Liver (tissue), 9 donors: ENCODE results near the gene KRT17. TPM values are rescaled to one million over a fixed set of nuclear protein-coding genes. Genes with fewer than 3 reads are reported as not detected.
"Not testable (repeated sequence)": the region's sequence is repeated elsewhere in the genome, so short reads cannot be mapped to it uniquely, and the experiment has no call there.

Source experiments
- DNase-seq: peaks from one replicate; pipeline ENCODE4 v3.0.0-alpha.2; 2017; ENCODE audit warnings: low spot score
- H3K27ac ChIP-seq, 2 donors: one replicate each; pipeline ENCODE4 v1.7.0; 2013; ENCODE audit warnings: inconsistent platforms in 2 of 2, low read length in 2 of 2, control low read depth in 1 of 2, low read depth in 1 of 2, mild to moderate bottlenecking in 1 of 2
- H3K27me3 ChIP-seq, 4 donors: one replicate each; pipeline versions ENCODE4 v1.6.1 to v1.7.0; 2013; ENCODE audit warnings: low read length in 3 of 4, inconsistent platforms in 1 of 4, mild to moderate bottlenecking in 1 of 4, moderate library complexity in 1 of 4; ENCODE audit not compliant: control insufficient read depth in 4 of 4, insufficient read depth in 4 of 4
- H3K36me3 ChIP-seq, 4 donors: one replicate each; pipeline versions ENCODE4 v1.6.1 to v1.7.0; 2013; ENCODE audit warnings: low read length in 3 of 4, mild to moderate bottlenecking in 3 of 4, low read depth in 1 of 4, moderate library complexity in 1 of 4; ENCODE audit not compliant: control insufficient read depth in 4 of 4, insufficient read depth in 3 of 4
- H3K4me1 ChIP-seq, 4 donors: one replicate each; pipeline versions ENCODE4 v1.6.1 to v1.7.0; 2013; ENCODE audit warnings: low read length in 3 of 4, mild to moderate bottlenecking in 3 of 4, moderate library complexity in 1 of 4; ENCODE audit not compliant: control insufficient read depth in 4 of 4, insufficient read depth in 4 of 4
- H3K4me3 ChIP-seq, 3 donors: one replicate each; pipeline versions ENCODE4 v1.6.1 to v1.7.0; 2013; ENCODE audit warnings: low read length in 3 of 3, control low read depth in 1 of 3, low read depth in 1 of 3, mild to moderate bottlenecking in 1 of 3
- H3K9ac ChIP-seq, 2 donors: one replicate each; pipeline ENCODE4 v1.7.0; 2013; ENCODE audit warnings: low read length in 2 of 2, mild to moderate bottlenecking in 2 of 2, moderate library complexity in 2 of 2, control low read depth in 1 of 2, low read depth in 1 of 2
- H3K9me3 ChIP-seq, 4 donors: one replicate each; pipeline versions ENCODE4 v1.6.1 to v1.7.0; 2013; ENCODE audit warnings: low read length in 3 of 4; ENCODE audit not compliant: control insufficient read depth in 4 of 4
- ATF3 ChIP-seq: IDR thresholded peaks from 2 replicates; pipeline ENCODE4 v1.6.1; 2016; ENCODE audit warnings: antibody characterized with exemption
- EGR1 ChIP-seq, 2 donors: IDR thresholded peaks; 2 replicates each; pipeline ENCODE4 v1.6.1; 2016 to 2018; ENCODE audit warnings: antibody characterized with exemption in 2 of 2, low read depth in 2 of 2
- FOXA1 ChIP-seq: IDR thresholded peaks from 2 replicates; pipeline ENCODE4 v1.6.1; 2016; ENCODE audit warnings: antibody characterized with exemption
- FOXA2 ChIP-seq: IDR thresholded peaks from 2 replicates; pipeline ENCODE4 v1.6.1; 2016; ENCODE audit warnings: antibody characterized with exemption
- GABPA ChIP-seq, 2 donors: IDR thresholded peaks in 1 of 2; conservative IDR thresholded peaks in 1 of 2; 2 replicates each; pipeline ENCODE4 v1.6.1; 2016; ENCODE audit warnings: antibody characterized with exemption in 2 of 2, mild to moderate bottlenecking in 1 of 2, moderate library complexity in 1 of 2
- HNF4A ChIP-seq, 2 donors: conservative IDR thresholded peaks; 2 replicates each; pipeline ENCODE4 v1.6.1; 2016; ENCODE audit warnings: antibody characterized with exemption in 2 of 2, mild to moderate bottlenecking in 2 of 2
- HNF4G ChIP-seq: IDR thresholded peaks from 2 replicates; pipeline ENCODE4 v1.6.1; 2016; ENCODE audit warnings: antibody characterized with exemption
- JUND ChIP-seq, 2 donors: IDR thresholded peaks; 2 replicates each; pipeline ENCODE4 v1.6.1; 2016; ENCODE audit warnings: antibody characterized with exemption in 2 of 2
- MAX ChIP-seq: IDR thresholded peaks from 2 replicates; pipeline ENCODE4 v1.6.1; 2016; ENCODE audit warnings: antibody characterized with exemption
- NR2F2 ChIP-seq: IDR thresholded peaks from 2 replicates; pipeline ENCODE4 v1.6.1; 2016; ENCODE audit warnings: antibody characterized with exemption
- RAD21 ChIP-seq, 2 donors: IDR thresholded peaks; 2 replicates each; pipeline ENCODE4 v1.6.1; 2016; ENCODE audit warnings: antibody characterized with exemption in 2 of 2, mild to moderate bottlenecking in 2 of 2
- REST ChIP-seq: IDR thresholded peaks from 2 replicates; pipeline ENCODE4 v1.6.1; 2016; ENCODE audit warnings: antibody characterized with exemption, mild to moderate bottlenecking
- RXRA ChIP-seq, 2 donors: IDR thresholded peaks; 2 replicates each; pipeline ENCODE4 v1.6.1; 2017 to 2018; ENCODE audit warnings: antibody characterized with exemption in 2 of 2, mild to moderate bottlenecking in 1 of 2
- TAF1 ChIP-seq: conservative IDR thresholded peaks from 2 replicates; pipeline ENCODE4 v1.6.1; 2016; ENCODE audit warnings: antibody characterized with exemption, mild to moderate bottlenecking
- YY1 ChIP-seq: IDR thresholded peaks from 2 replicates; pipeline ENCODE4 v1.6.1; 2016; ENCODE audit warnings: antibody characterized with exemption, mild to moderate bottlenecking
- WGBS: extraction: QIAGEN DNeasy Blood & Tissue Kit; methylation state at CpG from one replicate; pipeline ENCODE4 v1.1.7; 2013; 5-methylcytosine and 5-hydroxymethylcytosine counted together
- polyA plus RNA-seq, 2 donors: library from polyadenylated mRNA; stranded (reverse) in 1 of 2; unstranded in 1 of 2; fragments of 200-250 nt in 1 of 2; fragments of >200 nt in 1 of 2; fragmentation: Nextera tagmentation in 1 of 2; extraction: Ambion mirVana in 1 of 2; gene quantifications; one replicate each; pipeline versions ENCODE4 v1.2.1 to v1.2.3, GENCODE V29; 2013 to 2015
- total RNA-seq, 2 donors: library from RNA; depleted of rRNA; stranded (reverse); fragments of >200 nt; gene quantifications; one replicate each; pipeline ENCODE4 v1.2.3, GENCODE V29; 2014
- TF ChIP-seq, protein P1 (sequence below): fragments of 150-350 bp; IDR thresholded peaks from 2 replicates; pipeline ENCODE4 v1.5.1; 2017; ENCODE audit warnings: improper control_type of control experiment, low read depth, low read length; ENCODE audit not compliant: missing input control
- TF ChIP-seq, protein P2 (sequence below): IDR thresholded peaks from 2 replicates; pipeline ENCODE4 v1.6.1; 2016; ENCODE audit warnings: antibody characterized with exemption
- donor health status: healthy.
- donor health status: healthy.
- donor health status: healthy.
- donor health status: healthy.
- donor health status: healthy.

The KRT17 gene
- total and polyA plus RNA-seq, 4 donors, result 0.15 TPM; not detected in 3

GRCh38 chr17:41642252-41643156 lies 18.1 kb upstream of the KRT17 start:
- H3K4me3 ChIP-seq, result no peak overlapping the region
- no peak for DNase-seq
- WGBS, result 85% methylated on average over 13 of the region's 13 CpGs
- TF ChIP-seq YY1 (no peak), RAD21 (IDR thresholded peaks at IDR 0.05) (no peak), HNF4A (conservative IDR thresholded peaks at IDR 0.05) (no peak), GABPA (IDR thresholded peaks at IDR 0.05 in 1 of 2, conservative IDR thresholded peaks at IDR 0.05 in 1 of 2) (no peak)
- peaks cover 0 to 2% (median 0%) of the 10 kb centered on the region in 4 donors for H3K4me1 ChIP-seq
- H3K27ac ChIP-seq, result no peak overlapping the region
- no peaks in the 10 kb centered on the region for H3K36me3 ChIP-seq
- H3K27me3 ChIP-seq, result no peaks in the 10 kb centered on the region
- no peaks in the 10 kb centered on the region for H3K9me3 ChIP-seq
- H3K9ac ChIP-seq, result no peak overlapping the region

DNA sequence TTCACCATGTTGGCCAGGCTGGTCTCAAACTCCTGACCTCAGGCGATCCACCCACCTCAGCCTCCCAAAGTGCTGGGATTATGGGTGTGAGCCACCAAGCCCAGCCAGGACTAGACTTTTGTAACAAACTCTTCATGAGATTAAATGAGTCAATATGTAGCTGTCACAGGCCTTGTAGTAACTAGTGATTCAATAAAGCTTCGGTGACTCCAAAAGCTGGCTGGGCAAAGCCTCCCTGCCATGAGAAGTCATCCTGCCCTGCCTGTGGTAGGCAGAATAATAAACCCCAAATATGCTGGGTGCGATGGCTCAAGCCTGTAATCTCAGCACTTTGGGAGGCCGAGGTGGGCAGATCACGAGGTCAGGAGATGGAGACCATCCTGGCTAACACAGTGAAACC lies 16.2 kb upstream of the KRT17 start:
- not testable (repeated sequence) for H3K36me3 ChIP-seq, H3K4me3 ChIP-seq, H3K9ac ChIP-seq, H3K27ac ChIP-seq, H3K4me1 ChIP-seq, H3K27me3 ChIP-seq, DNase-seq, H3K9me3 ChIP-seq
- WGBS, result 98% methylated on average over 5 of the region's 5 CpGs

GRCh38 chr17:41639492-41640473 lies 15.4 kb upstream of the KRT17 start:
- no peak overlapping the region for H3K27ac ChIP-seq
- DNase-seq, result no peak
- no peaks in the 10 kb centered on the region for H3K27me3 ChIP-seq
- H3K4me1 ChIP-seq, result no peaks in the 10 kb centered on the region
- H3K36me3 ChIP-seq, result no peaks in the 10 kb centered on the region
- WGBS, result 93% methylated on average over 7 of the region's 7 CpGs
- H3K4me3 ChIP-seq, result no peak overlapping the region
- no peak overlapping the region for H3K9ac ChIP-seq
- TF ChIP-seq MAX, result no peak
- TF ChIP-seq ATF3, result no peak
- no peak for TF ChIP-seq TAF1
- no peak for TF ChIP-seq YY1
- TF ChIP-seq FOXA2, result no peak
- no peak for TF ChIP-seq RXRA (IDR thresholded peaks at IDR 0.05)
- TF ChIP-seq, protein P1, sequence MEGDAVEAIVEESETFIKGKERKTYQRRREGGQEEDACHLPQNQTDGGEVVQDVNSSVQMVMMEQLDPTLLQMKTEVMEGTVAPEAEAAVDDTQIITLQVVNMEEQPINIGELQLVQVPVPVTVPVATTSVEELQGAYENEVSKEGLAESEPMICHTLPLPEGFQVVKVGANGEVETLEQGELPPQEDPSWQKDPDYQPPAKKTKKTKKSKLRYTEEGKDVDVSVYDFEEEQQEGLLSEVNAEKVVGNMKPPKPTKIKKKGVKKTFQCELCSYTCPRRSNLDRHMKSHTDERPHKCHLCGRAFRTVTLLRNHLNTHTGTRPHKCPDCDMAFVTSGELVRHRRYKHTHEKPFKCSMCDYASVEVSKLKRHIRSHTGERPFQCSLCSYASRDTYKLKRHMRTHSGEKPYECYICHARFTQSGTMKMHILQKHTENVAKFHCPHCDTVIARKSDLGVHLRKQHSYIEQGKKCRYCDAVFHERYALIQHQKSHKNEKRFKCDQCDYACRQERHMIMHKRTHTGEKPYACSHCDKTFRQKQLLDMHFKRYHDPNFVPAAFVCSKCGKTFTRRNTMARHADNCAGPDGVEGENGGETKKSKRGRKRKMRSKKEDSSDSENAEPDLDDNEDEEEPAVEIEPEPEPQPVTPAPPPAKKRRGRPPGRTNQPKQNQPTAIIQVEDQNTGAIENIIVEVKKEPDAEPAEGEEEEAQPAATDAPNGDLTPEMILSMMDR, result no peak
- TF ChIP-seq, protein P2, sequence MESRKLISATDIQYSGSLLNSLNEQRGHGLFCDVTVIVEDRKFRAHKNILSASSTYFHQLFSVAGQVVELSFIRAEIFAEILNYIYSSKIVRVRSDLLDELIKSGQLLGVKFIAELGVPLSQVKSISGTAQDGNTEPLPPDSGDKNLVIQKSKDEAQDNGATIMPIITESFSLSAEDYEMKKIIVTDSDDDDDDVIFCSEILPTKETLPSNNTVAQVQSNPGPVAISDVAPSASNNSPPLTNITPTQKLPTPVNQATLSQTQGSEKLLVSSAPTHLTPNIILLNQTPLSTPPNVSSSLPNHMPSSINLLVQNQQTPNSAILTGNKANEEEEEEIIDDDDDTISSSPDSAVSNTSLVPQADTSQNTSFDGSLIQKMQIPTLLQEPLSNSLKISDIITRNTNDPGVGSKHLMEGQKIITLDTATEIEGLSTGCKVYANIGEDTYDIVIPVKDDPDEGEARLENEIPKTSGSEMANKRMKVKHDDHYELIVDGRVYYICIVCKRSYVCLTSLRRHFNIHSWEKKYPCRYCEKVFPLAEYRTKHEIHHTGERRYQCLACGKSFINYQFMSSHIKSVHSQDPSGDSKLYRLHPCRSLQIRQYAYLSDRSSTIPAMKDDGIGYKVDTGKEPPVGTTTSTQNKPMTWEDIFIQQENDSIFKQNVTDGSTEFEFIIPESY, result no peak
- no peak for TF ChIP-seq EGR1 (IDR thresholded peaks at IDR 0.05; ENCODE audit: low read depth in 2 of 2)
- no peak for TF ChIP-seq HNF4A (conservative IDR thresholded peaks at IDR 0.05)
- no peak for TF ChIP-seq NR2F2
- TF ChIP-seq JUND (IDR thresholded peaks at IDR 0.05), result no peak
- no peak for TF ChIP-seq REST
- TF ChIP-seq FOXA1, result no peak
- TF ChIP-seq GABPA (IDR thresholded peaks at IDR 0.05 in 1 of 2, conservative IDR thresholded peaks at IDR 0.05 in 1 of 2), result no peak
- no peak for TF ChIP-seq HNF4G
- TF ChIP-seq RAD21 (IDR thresholded peaks at IDR 0.05), result no peak
- H3K9me3 ChIP-seq, result no peaks in the 10 kb centered on the region
